CD14-positive monocyte (primary cell): Measurements from ENCODE around the gene NEUROD2. TPM values are rescaled to one million over a fixed set of nuclear protein-coding genes. Genes with fewer than 3 reads are reported as not detected.

Source experiments
- DNase-seq, 3 donors: peaks; one replicate each; pipeline ENCODE4 v3.0.0-alpha.2; 2011 to 2022
- H2AFZ ChIP-seq: 2 replicates; pipeline ENCODE4 v1.6.0; 2012; ENCODE audit warnings: mild to moderate bottlenecking, low read depth, low read length, inconsistent platforms; ENCODE audit not compliant: insufficient read depth, poor library complexity, severe bottlenecking
- H3K27ac ChIP-seq, 2 donors: 1 replicate in 1 of 2; 2 replicates in 1 of 2; pipeline ENCODE4 v1.5.1; 2012 to 2013; ENCODE audit warnings: low read length in 2 of 2, control low read depth in 1 of 2, inconsistent platforms in 1 of 2, low read depth in 1 of 2, mild to moderate bottlenecking in 1 of 2
- H3K27me3 ChIP-seq, 2 donors: one replicate each; pipeline versions ENCODE4 v1.6.0 to v1.6.1; 2011 to 2013; ENCODE audit warnings: low read length in 2 of 2; ENCODE audit not compliant: control insufficient read depth in 2 of 2, insufficient read depth in 2 of 2
- H3K36me3 ChIP-seq, 2 donors: replicated peaks in 1 of 2; 1 replicate in 1 of 2; 2 replicates in 1 of 2; pipeline versions ENCODE4 v1.5.1 to v1.6.1; 2012 to 2013; ENCODE audit warnings: low read length in 2 of 2, control low read depth in 1 of 2, inconsistent platforms in 1 of 2, mild to moderate bottlenecking in 1 of 2; ENCODE audit not compliant: insufficient read depth in 2 of 2, control insufficient read depth in 1 of 2
- H3K4me1 ChIP-seq, 2 donors: 1 replicate in 1 of 2; 2 replicates in 1 of 2; pipeline versions ENCODE4 v1.5.1 to v1.6.1; 2012 to 2013; ENCODE audit warnings: low read length in 2 of 2, control low read depth in 1 of 2, inconsistent platforms in 1 of 2, mild to moderate bottlenecking in 1 of 2, moderate library complexity in 1 of 2; ENCODE audit not compliant: insufficient read depth in 2 of 2, control insufficient read depth in 1 of 2
- H3K4me2 ChIP-seq: replicated peaks from 2 replicates; pipeline ENCODE3; 2012; ENCODE audit warnings: low read length, moderate library complexity, mild to moderate bottlenecking; ENCODE audit not compliant: poor library complexity, severe bottlenecking; ENCODE audit errors: extremely low read depth
- H3K4me3 ChIP-seq, 3 experiments: fragments of 200-600 bp in 1 of 3; sonication (generic) in 1 of 3; replicated peaks in 1 of 3; 1 replicate in 2 of 3; 2 replicates in 1 of 3; pipeline ENCODE4 v1.5.1; 2011 to 2013; ENCODE audit warnings: low read length in 3 of 3, mild to moderate bottlenecking in 3 of 3, control low read depth in 2 of 3, low read depth in 2 of 3, inconsistent platforms in 1 of 3, moderate library complexity in 1 of 3
- H3K79me2 ChIP-seq: 2 replicates; pipeline ENCODE4 v1.6.0; 2012; ENCODE audit warnings: mild to moderate bottlenecking, control low read depth, inconsistent platforms, low read length, moderate library complexity; ENCODE audit not compliant: insufficient read depth
- H3K9ac ChIP-seq: 2 replicates; pipeline ENCODE4 v1.6.0; 2017; ENCODE audit warnings: low read length, mild to moderate bottlenecking; ENCODE audit not compliant: insufficient read depth, poor library complexity, severe bottlenecking
- H3K9me3 ChIP-seq, 2 donors: replicated peaks in 1 of 2; 1 replicate in 1 of 2; 2 replicates in 1 of 2; pipeline versions ENCODE4 v1.5.1 to v1.6.1; 2012 to 2013; ENCODE audit warnings: low read length in 2 of 2, control low read depth in 1 of 2; ENCODE audit not compliant: control insufficient read depth in 1 of 2, insufficient read depth in 1 of 2
- H4K20me1 ChIP-seq: 2 replicates; pipeline ENCODE4 v1.6.0; 2012; ENCODE audit warnings: mild to moderate bottlenecking, low read length, control low read depth, moderate library complexity; ENCODE audit not compliant: insufficient read depth
- H3K27ac Mint-ChIP-seq, 7 donors: one replicate each; pipeline ENCODE4 v1.8.0; 2020; ENCODE audit warnings: mild to moderate bottlenecking in 7 of 7, mixed read lengths in 7 of 7, moderate library complexity in 6 of 7, inconsistent platforms in 2 of 7
- H3K27me3 Mint-ChIP-seq, 3 donors: one replicate each; pipeline ENCODE4 v1.8.0; 2021 to 2022; ENCODE audit warnings: low read depth in 3 of 3, mild to moderate bottlenecking in 3 of 3, mixed read lengths in 3 of 3, moderate library complexity in 3 of 3, inconsistent platforms in 1 of 3
- H3K36me3 Mint-ChIP-seq, 2 donors: one replicate each; pipeline ENCODE4 v1.8.0; 2020; ENCODE audit warnings: mixed read lengths in 2 of 2, inconsistent platforms in 1 of 2, mild to moderate bottlenecking in 1 of 2
- H3K4me1 Mint-ChIP-seq: one replicate; pipeline ENCODE4 v1.8.0; 2020; ENCODE audit warnings: mild to moderate bottlenecking, mixed read lengths
- H3K4me3 Mint-ChIP-seq, 2 donors: one replicate each; pipeline ENCODE4 v1.8.0; 2020; ENCODE audit warnings: mild to moderate bottlenecking in 2 of 2, mixed read lengths in 2 of 2, moderate library complexity in 1 of 2
- H3K9me3 Mint-ChIP-seq, 7 donors: one replicate each; pipeline ENCODE4 v1.8.0; 2020 to 2022; ENCODE audit warnings: mixed read lengths in 7 of 7, mild to moderate bottlenecking in 6 of 7, moderate library complexity in 6 of 7, inconsistent platforms in 2 of 7
- CTCF ChIP-seq: fragments of 200-600 bp; IDR thresholded peaks from one replicate; pipeline ENCODE4 v1.8.0; 2022; ENCODE audit warnings: antibody characterized with exemption, mild to moderate bottlenecking
- WGBS: methylation state at CpG from one replicate; pipeline ENCODE4 v1.1.5; 2013; ENCODE audit warnings: missing lambda C conversion rate; ENCODE audit not compliant: insufficient coverage; 5-methylcytosine and 5-hydroxymethylcytosine counted together
- intact Hi-C, 2 donors: fragments of 100-400 bp; cut with micrococcal nuclease; formaldehyde crosslinking; loops; one replicate each; pipeline versions ENCODE4 v1.15.0 to v1.15.1; 2023
- polyA plus RNA-seq, 3 donors: library from polyadenylated mRNA; depleted of rRNA in 1 of 3; unstranded in 2 of 3; stranded (reverse) in 1 of 3; fragments of 300-500 nt in 2 of 3; fragments of >200 nt in 1 of 3; fragmentation: Illumina TruSeq in 2 of 3; gene quantifications; 1 replicate in 2 of 3; 2 replicates in 1 of 3; pipeline ENCODE4 v1.2.3, GENCODE V29; 2012 to 2021

NEUROD2 gene
- polyA plus RNA-seq, 3 donors: not detected

DNA sequence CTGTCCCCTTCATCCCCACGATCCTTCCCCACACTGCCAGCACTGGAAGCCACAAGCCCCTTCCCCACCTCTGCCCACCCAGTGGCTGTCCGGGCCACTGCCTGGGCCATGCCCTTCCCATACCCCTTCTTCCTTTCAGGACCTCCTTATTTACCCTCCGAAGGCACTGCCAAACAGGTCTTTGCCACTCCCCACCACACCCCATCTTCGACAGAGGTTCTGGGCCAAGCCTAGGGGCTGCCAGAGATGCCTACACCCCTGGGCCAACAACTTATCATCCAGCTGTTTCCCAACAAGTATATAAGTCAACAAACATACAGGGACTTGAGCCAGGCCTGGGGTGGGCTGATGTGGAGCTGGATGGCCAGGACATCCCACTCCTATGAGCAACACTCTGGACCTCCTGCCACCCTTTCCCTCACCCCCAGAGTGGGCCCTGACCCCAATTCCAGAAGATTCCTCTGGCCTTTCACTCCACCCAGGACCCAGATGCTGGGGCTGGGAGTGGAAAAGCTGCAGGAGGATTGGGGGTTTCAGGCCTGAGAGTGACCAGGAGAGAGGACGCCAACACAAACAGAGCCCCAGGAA lies 17.6 kb upstream of the NEUROD2 start:
- no peak for TF ChIP-seq CTCF
- WGBS: 97% methylated on average over 3 of the region's 5 CpGs
- Mint-ChIP-seq H3K9me3 (peaks cover 0 to 11% (median 2%) of the 10 kb centered on the region in 7 donors), H3K4me1 (peaks cover 28% of the 10 kb centered on the region), H3K4me3 (peak overlapping the region in 1 of 2 donors; percentile 80), H3K27ac (no peak overlapping the region), H3K27me3 (peaks cover 45 to 69% (median 62%) of the 10 kb centered on the region in 3 donors), H3K36me3 (no peaks in the 10 kb centered on the region)
- H3K4me1 ChIP-seq: peaks cover 19 to 32% of the 10 kb centered on the region in 2 donors
- DNase-seq: no peak
- no peaks in the 10 kb centered on the region for H3K79me2 ChIP-seq
- no peaks in the 10 kb centered on the region for H4K20me1 ChIP-seq
- H3K27me3 ChIP-seq: peaks cover 16 to 54% of the 10 kb centered on the region in 2 donors
- H3K4me3 ChIP-seq: no peak overlapping the region
- no peaks in the 10 kb centered on the region for H3K36me3 ChIP-seq
- H3K4me2 ChIP-seq: no peak overlapping the region
- no peak overlapping the region for H3K9ac ChIP-seq
- no peak overlapping the region for H2AFZ ChIP-seq
- intact Hi-C loops: no loop called here
- no peak overlapping the region for H3K27ac ChIP-seq
- no peaks in the 10 kb centered on the region for H3K9me3 ChIP-seq

DNA sequence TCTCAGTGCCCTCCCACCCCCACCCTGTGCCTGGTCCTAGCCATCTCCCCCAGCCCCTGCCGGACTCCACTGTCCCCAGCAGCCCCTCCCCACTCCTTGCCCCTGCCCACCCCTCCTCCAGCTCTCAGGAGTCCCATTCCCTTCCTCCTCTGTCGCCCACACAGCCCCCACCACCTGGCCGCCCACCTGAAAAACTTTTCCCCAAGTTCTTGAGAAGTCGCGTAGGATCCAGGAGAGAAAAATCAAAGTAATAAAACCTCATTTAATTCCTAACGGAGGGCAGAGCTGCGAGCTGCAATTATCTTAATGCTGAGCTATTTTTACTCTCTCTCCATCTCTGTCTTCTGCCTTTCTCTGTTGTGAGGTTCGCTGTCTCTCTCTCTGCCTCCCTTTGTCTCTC lies 16.6 kb upstream of the NEUROD2 start:
- TF ChIP-seq CTCF: no peak
- no peaks in the 10 kb centered on the region for H3K9me3 ChIP-seq
- no peak for DNase-seq
- Mint-ChIP-seq H3K9me3 (peaks cover 0 to 11% (median 2%) of the 10 kb centered on the region in 7 donors), H3K27me3 (peaks cover 49 to 79% (median 72%) of the 10 kb centered on the region in 3 donors), H3K27ac (no peak overlapping the region), H3K4me3 (peak overlapping the region in 1 of 2 donors; percentile 11), H3K36me3 (no peaks in the 10 kb centered on the region), H3K4me1 (peaks cover 18% of the 10 kb centered on the region)
- no peak overlapping the region for H3K4me2 ChIP-seq
- H3K36me3 ChIP-seq: no peaks in the 10 kb centered on the region
- 94% methylated on average over 8 of the region's 8 CpGs for WGBS
- no peak overlapping the region for H3K4me3 ChIP-seq
- H3K4me1 ChIP-seq: peaks cover 9 to 22% of the 10 kb centered on the region in 2 donors
- H4K20me1 ChIP-seq: no peaks in the 10 kb centered on the region
- H3K27ac ChIP-seq: no peak overlapping the region
- peaks cover 16 to 60% of the 10 kb centered on the region in 2 donors for H3K27me3 ChIP-seq
- H3K79me2 ChIP-seq: no peaks in the 10 kb centered on the region
- intact Hi-C loops: loop anchor here (5.0 kb wide), 4 partner anchors 43 to 128 kb away; partner anchors contain the start of genes MIEN1 (in 1 of the 2), PNMT (in 1 of the 2) and TCAP (in 1 of the 2)
- H3K9ac ChIP-seq: no peak overlapping the region
- no peak overlapping the region for H2AFZ ChIP-seq
